Duodenal mucosa (tissue), 2 donors: ENCODE data around the gene C3orf80.

Source experiments
- H3K27ac ChIP-seq: one replicate; pipeline ENCODE4 v1.7.0; 2013; ENCODE audit warnings: low read depth, low read length
- H3K27me3 ChIP-seq, 2 donors: one replicate each; pipeline ENCODE4 v1.7.0; 2013; ENCODE audit warnings: low read length in 2 of 2, control low read depth in 1 of 2; ENCODE audit not compliant: insufficient read depth in 2 of 2, control insufficient read depth in 1 of 2
- H3K36me3 ChIP-seq, 2 donors: one replicate each; pipeline ENCODE4 v1.7.0; 2013; ENCODE audit warnings: low read length in 2 of 2, control low read depth in 1 of 2; ENCODE audit not compliant: insufficient read depth in 2 of 2, control insufficient read depth in 1 of 2
- H3K4me1 ChIP-seq, 2 donors: one replicate each; pipeline ENCODE4 v1.7.0; 2013; ENCODE audit warnings: low read length in 2 of 2, control low read depth in 1 of 2; ENCODE audit not compliant: insufficient read depth in 2 of 2, control insufficient read depth in 1 of 2
- H3K4me3 ChIP-seq, 2 donors: one replicate each; pipeline ENCODE4 v1.7.0; 2013; ENCODE audit warnings: low read length in 2 of 2, low read depth in 1 of 2
- H3K9ac ChIP-seq, 2 donors: one replicate each; pipeline ENCODE4 v1.7.0; 2013; ENCODE audit warnings: low read length in 2 of 2, low read depth in 1 of 2
- H3K9me3 ChIP-seq, 2 donors: one replicate each; pipeline ENCODE4 v1.7.0; 2013; ENCODE audit warnings: low read length in 2 of 2, control low read depth in 1 of 2; ENCODE audit not compliant: control insufficient read depth in 1 of 2

C3orf80 gene

GRCh38 chr3:160210799-160211221 is 14.4 kb upstream of the C3orf80 start:
- Histone ChIP-seq H3K9me3 (no peaks in the 10 kb centered on the region), H3K27me3 (no peaks in the 10 kb centered on the region), H3K9ac (no peak overlapping the region), H3K27ac (no peak overlapping the region), H3K36me3 (no peaks in the 10 kb centered on the region), H3K4me3 (no peak overlapping the region), H3K4me1 (no peaks in the 10 kb centered on the region)

- H3K9me3 ChIP-seq = no peaks in the 10 kb centered on the region
- H3K9ac ChIP-seq = no peak overlapping the region
- H3K27me3 ChIP-seq = no peaks in the 10 kb centered on the region
- H3K4me3 ChIP-seq = no peak overlapping the region
- H3K27ac ChIP-seq = no peak overlapping the region
- no peaks in the 10 kb centered on the region for H3K4me1 ChIP-seq
- H3K36me3 ChIP-seq = no peaks in the 10 kb centered on the region
These were observed 12.0 kb upstream of the C3orf80 start for GRCh38 chr3:160213191-160213590.

DNA sequence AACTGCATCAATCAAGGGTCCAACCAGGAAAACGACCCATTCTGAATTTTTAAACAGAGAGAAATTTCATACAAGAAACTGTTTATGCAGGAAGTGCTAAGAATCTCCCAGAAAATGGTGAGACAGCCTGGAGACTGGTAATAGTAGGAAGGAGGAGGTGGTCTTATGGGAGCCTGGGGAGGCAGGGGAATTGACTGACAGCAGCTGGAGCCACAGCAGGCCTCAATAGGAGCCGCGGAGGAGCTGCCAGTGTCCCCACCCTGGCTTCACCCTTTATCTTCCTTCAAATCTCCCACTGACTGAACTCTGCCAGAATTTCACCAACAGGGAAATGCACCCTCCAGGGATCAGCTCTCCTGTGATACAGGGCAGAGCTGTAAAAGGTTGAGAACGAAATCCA is 7.5 kb upstream of the C3orf80 start:
- H3K36me3 ChIP-seq = no peaks in the 10 kb centered on the region
- H3K27me3 ChIP-seq = peaks cover 0 to 2% of the 10 kb centered on the region in 2 donors
- H3K9ac ChIP-seq = no peak overlapping the region
- no peaks in the 10 kb centered on the region for H3K9me3 ChIP-seq
- no peak overlapping the region for H3K27ac ChIP-seq
- no peaks in the 10 kb centered on the region for H3K4me1 ChIP-seq
- no peak overlapping the region for H3K4me3 ChIP-seq

GRCh38 chr3:160218136-160218535 is 7.1 kb upstream of the C3orf80 start:
- H3K4me3 ChIP-seq = no peak overlapping the region
- no peak overlapping the region for H3K9ac ChIP-seq
- H3K27ac ChIP-seq = no peak overlapping the region
- no peaks in the 10 kb centered on the region for H3K4me1 ChIP-seq
- H3K36me3 ChIP-seq = no peaks in the 10 kb centered on the region
- peaks cover 0 to 2% of the 10 kb centered on the region in 2 donors for H3K27me3 ChIP-seq
- no peaks in the 10 kb centered on the region for H3K9me3 ChIP-seq

- H3K9ac ChIP-seq = no peak overlapping the region
- peaks cover 3 to 8% of the 10 kb centered on the region in 2 donors for H3K4me1 ChIP-seq
- no peaks in the 10 kb centered on the region for H3K36me3 ChIP-seq
- H3K27ac ChIP-seq = no peak overlapping the region
- no peaks in the 10 kb centered on the region for H3K9me3 ChIP-seq
- peaks cover 7 to 16% of the 10 kb centered on the region in 2 donors for H3K27me3 ChIP-seq
- H3K4me3 ChIP-seq = no peak overlapping the region
These were observed 5.2 kb upstream of the C3orf80 start for GRCh38 chr3:160220038-160220437.

DNA sequence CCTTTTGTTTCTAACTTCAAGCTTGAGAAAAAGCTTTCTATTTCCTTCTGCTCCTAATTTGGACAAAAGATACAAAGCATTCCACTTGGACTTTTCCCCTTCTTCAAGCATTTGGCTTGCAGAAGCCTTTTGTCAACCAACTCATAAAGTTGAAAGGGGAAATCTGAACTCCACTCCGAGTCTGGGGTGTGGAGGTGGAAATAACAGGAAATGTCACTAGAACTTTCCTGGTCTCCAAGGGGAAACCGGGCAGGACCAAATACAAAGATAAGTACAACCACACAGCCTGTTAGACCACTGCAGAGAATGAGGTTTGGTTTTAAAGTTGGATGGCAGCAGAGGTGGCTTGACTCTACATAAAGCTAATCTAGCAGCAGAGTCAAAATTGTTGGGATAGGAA is 4.2 kb upstream of the C3orf80 start:
- H3K4me3 ChIP-seq = no peak overlapping the region
- no peaks in the 10 kb centered on the region for H3K9me3 ChIP-seq
- H3K27ac ChIP-seq = no peak overlapping the region
- peaks cover 5 to 10% of the 10 kb centered on the region in 2 donors for H3K4me1 ChIP-seq
- H3K36me3 ChIP-seq = no peaks in the 10 kb centered on the region
- H3K27me3 ChIP-seq = peaks cover 10 to 18% of the 10 kb centered on the region in 2 donors
- H3K9ac ChIP-seq = no peak overlapping the region

GRCh38 chr3:160224256-160224655 is 966 bp upstream of the C3orf80 start:
- Histone ChIP-seq H3K9me3 (no peaks in the 10 kb centered on the region), H3K4me3 (no peak overlapping the region), H3K4me1 (peaks cover 14 to 19% of the 10 kb centered on the region in 2 donors), H3K9ac (no peak overlapping the region), H3K27me3 (peaks cover 23 to 40% of the 10 kb centered on the region in 2 donors), H3K27ac (no peak overlapping the region), H3K36me3 (no peaks in the 10 kb centered on the region)

- no peaks in the 10 kb centered on the region for H3K9me3 ChIP-seq
- H3K36me3 ChIP-seq = no peaks in the 10 kb centered on the region
- H3K27ac ChIP-seq = no peak overlapping the region
- H3K4me3 ChIP-seq = peak overlapping the region; percentile 64 to 70
- H3K27me3 ChIP-seq = peaks cover 23 to 40% of the 10 kb centered on the region in 2 donors
- H3K4me1 ChIP-seq = peaks cover 14 to 19% of the 10 kb centered on the region in 2 donors
- no peak overlapping the region for H3K9ac ChIP-seq
These were observed 429 bp upstream of the C3orf80 start for GRCh38 chr3:160224811-160225175.

DNA sequence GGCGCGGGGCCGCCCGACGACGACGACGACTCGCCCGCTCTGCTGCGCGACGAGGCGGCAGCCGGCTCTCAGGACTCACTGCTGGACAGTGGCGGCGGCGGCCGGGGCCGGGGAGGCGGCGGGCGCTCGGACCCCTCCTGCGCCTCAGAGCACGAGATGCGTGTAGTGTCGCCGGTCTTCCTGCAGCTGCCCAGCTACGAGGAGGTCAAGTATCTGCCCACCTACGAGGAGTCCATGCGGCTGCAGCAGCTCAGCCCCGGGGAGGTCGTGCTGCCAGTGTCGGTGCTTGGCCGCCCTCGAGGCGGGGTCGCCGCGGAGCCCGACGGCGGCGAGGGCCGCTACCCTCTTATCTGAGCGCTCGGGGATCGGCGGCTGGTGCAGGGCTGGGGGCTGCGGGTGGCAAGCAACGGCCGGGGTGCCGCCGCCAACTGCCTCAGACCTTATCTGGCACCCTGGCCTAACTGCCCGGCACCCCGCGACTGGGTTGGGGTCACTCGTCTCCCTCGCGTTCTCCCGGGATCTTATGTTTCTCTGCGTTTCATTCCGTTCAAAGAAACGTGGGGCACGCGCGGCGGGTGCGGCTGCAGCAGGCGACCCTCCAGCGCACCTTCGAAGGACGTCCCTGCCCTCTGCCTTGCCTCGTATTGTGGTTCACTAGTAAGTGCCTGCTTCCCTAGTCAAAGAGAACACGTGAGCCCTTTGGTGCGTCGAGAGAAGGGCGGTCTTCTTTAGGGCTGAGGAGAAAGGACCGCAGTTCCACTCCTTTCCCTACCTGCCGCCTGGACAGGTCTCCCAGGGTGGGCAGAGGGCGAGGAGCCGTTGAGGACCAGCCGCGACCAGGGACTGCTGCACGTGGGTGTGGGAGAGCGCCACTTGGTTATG is 1.0 kb downstream of the C3orf80 start:
- peak overlapping the region; percentile 40 to 70 for H3K4me3 ChIP-seq
- H3K27me3 ChIP-seq = peaks cover 23 to 40% of the 10 kb centered on the region in 2 donors
- no peaks in the 10 kb centered on the region for H3K9me3 ChIP-seq
- no peaks in the 10 kb centered on the region for H3K36me3 ChIP-seq
- H3K4me1 ChIP-seq = peaks cover 14 to 19% of the 10 kb centered on the region in 2 donors
- no peak overlapping the region for H3K9ac ChIP-seq
- no peak overlapping the region for H3K27ac ChIP-seq

DNA sequence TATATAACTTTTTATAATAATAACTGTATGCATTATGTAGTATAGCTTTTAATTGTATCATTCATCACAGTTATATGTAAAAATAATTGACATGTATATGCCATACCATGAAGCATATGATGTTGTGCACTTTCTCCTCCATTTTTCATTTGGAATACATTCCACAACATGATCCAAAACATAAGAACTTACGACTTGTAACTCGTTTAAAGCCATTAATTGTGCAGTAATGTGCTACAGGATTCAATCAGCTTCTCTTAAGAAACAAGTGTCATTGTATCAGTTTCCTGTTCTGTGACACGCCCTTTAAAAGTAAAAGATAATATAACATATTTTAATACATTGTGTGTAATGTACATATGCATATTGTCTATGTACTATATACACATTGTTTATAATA is 2.2 kb downstream of the C3orf80 start:
- peaks cover 14 to 19% of the 10 kb centered on the region in 2 donors for H3K4me1 ChIP-seq
- H3K36me3 ChIP-seq = no peaks in the 10 kb centered on the region
- no peak overlapping the region for H3K9ac ChIP-seq
- no peaks in the 10 kb centered on the region for H3K9me3 ChIP-seq
- peaks cover 23 to 40% of the 10 kb centered on the region in 2 donors for H3K27me3 ChIP-seq
- no peak overlapping the region for H3K27ac ChIP-seq
- H3K4me3 ChIP-seq = no peak overlapping the region
